ENCODE data around the gene PPL. TPM values are rescaled to one million over a fixed set of nuclear protein-coding genes. Genes with fewer than 3 reads are reported as not detected.

Gene PPL
- total and polyA plus RNA-seq, 7 experiments from 2014 or later: 0.15 to 0.47 TPM; not detected in 5

DNA sequence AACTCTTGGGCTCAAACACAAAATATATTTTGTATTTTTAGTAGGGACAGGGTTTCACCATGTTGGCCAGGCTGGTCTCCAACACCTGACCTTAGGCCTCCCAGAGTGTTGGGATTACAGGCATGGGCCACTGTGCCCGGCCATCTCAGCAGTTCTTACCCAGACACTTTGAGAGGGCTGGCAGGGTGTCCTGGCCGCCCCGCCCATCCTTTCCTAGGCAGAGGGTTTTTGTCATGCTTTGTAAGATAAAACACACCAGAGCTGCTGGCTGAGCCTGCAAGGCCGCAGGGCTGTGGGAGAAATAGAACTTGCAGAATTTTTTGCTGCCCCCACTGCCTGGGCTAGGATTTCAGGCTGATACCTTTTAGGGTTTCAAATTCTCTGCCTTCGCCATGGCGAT lies 8.7 kb downstream of the PPL start:
- peaks cover 0 to 4% (median 0%) of the 10 kb centered on the region in 7 donors for H3K4me1 Mint-ChIP-seq
- ChIA-PET POLR2A (no interaction called here), CTCF (no interaction called here)
- no peak overlapping the region for H3K27ac Mint-ChIP-seq
- peaks cover 0 to 19% (median 5%) of the 10 kb centered on the region in 3 experiments for H3K9me3 ChIP-seq (ENCODE audit: control insufficient read depth in 2 of 3, low read length in 3 of 3)
- ATAC-seq (no peak), DNase-seq (no peak)
- H3K36me3 ChIP-seq (ENCODE audit: control insufficient read depth in 2 of 3, insufficient read depth in 3 of 3, low read length in 3 of 3): no peaks in the 10 kb centered on the region
- H3K27ac ChIP-seq (ENCODE audit: low read depth, low read length): no peak overlapping the region
- H3K4me3 ChIP-seq (ENCODE audit: low read length): no peak overlapping the region
- no peaks in the 10 kb centered on the region for H3K27me3 ChIP-seq (ENCODE audit: control insufficient read depth in 2 of 2, insufficient read depth in 2 of 2, low read length in 2 of 2)
- peaks cover 0 to 11% (median 0%) of the 10 kb centered on the region in 5 donors for H3K27me3 Mint-ChIP-seq
- no peaks in the 10 kb centered on the region for H3K4me1 ChIP-seq (ENCODE audit: control insufficient read depth in 2 of 2, insufficient read depth in 2 of 2, low read length in 2 of 2)
- peaks cover 5 to 24% (median 13%) of the 10 kb centered on the region in 11 donors for H3K9me3 Mint-ChIP-seq
- H3K36me3 Mint-ChIP-seq: peaks cover 0 to 19% (median 5%) of the 10 kb centered on the region in 5 donors
- intact Hi-C loops (cut with micrococcal nuclease): no loop called here
- no peak overlapping the region for H3K4me3 Mint-ChIP-seq

DNA sequence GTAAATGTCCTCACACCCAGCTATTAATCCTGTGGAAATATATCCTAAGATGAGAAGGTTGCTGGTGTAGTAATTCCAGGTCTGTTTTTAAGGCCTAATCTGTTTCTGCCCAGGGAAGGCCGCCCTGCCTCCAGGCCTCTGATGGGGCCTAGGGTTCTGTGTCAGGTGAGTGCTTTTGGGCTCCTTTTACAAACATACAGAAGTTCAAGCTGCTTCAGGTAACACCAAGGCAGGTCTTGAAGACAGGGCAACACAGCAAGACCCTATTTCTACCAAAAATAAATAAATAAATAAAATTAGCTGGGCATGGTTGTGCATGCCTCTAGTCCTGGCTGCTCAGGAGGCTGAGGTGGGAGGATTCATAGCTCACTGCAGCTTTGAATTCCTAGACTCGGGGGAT lies 9.3 kb downstream of the PPL start:
- H3K9me3 ChIP-seq (ENCODE audit: control insufficient read depth in 2 of 3, low read length in 3 of 3): peaks cover 0 to 19% (median 5%) of the 10 kb centered on the region in 3 experiments
- H3K4me3 ChIP-seq (ENCODE audit: low read length): no peak overlapping the region
- H3K27me3 ChIP-seq (ENCODE audit: control insufficient read depth in 2 of 2, insufficient read depth in 2 of 2, low read length in 2 of 2): no peaks in the 10 kb centered on the region
- ATAC-seq (no peak), DNase-seq (no peak)
- ChIA-PET CTCF (no interaction called here), POLR2A (no interaction called here)
- H3K27me3 Mint-ChIP-seq: peaks cover 0 to 11% (median 0%) of the 10 kb centered on the region in 5 donors
- peaks cover 5 to 24% (median 13%) of the 10 kb centered on the region in 11 donors for H3K9me3 Mint-ChIP-seq
- no peaks in the 10 kb centered on the region for H3K4me1 ChIP-seq (ENCODE audit: control insufficient read depth in 2 of 2, insufficient read depth in 2 of 2, low read length in 2 of 2)
- H3K27ac Mint-ChIP-seq: no peak overlapping the region
- peaks cover 0 to 4% (median 0%) of the 10 kb centered on the region in 7 donors for H3K4me1 Mint-ChIP-seq
- H3K36me3 ChIP-seq (ENCODE audit: control insufficient read depth in 2 of 3, insufficient read depth in 3 of 3, low read length in 3 of 3): no peaks in the 10 kb centered on the region
- H3K36me3 Mint-ChIP-seq: peaks cover 0 to 19% (median 5%) of the 10 kb centered on the region in 5 donors
- H3K4me3 Mint-ChIP-seq: no peak overlapping the region
- H3K27ac ChIP-seq (ENCODE audit: low read depth, low read length): no peak overlapping the region
- intact Hi-C loops (cut with micrococcal nuclease): no loop called here

DNA sequence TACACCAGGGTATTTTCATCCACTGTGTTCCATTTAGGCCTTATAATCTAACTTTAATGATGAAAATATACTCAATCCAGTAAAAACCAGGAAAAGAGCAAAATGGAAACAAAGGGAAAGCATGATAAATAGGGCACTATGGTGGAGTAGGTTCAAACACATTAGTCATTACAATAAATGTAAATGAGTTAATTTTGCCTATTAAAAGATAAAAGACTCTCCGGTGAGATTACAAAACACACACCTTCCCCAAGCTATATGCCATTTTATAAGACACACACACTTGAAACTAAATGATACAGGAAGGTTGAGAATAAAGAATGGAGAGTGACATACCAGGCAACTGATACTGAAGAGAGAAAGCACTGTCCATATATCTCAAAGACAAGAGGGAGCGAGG lies 10.0 kb downstream of the PPL start:
- H3K27me3 Mint-ChIP-seq: peaks cover 0 to 11% (median 0%) of the 10 kb centered on the region in 5 donors
- peaks cover 5 to 24% (median 13%) of the 10 kb centered on the region in 11 donors for H3K9me3 Mint-ChIP-seq
- Histone ChIP-seq H3K9me3 (ENCODE audit: control insufficient read depth in 2 of 3, low read length in 3 of 3) (peaks cover 0 to 19% (median 5%) of the 10 kb centered on the region in 3 experiments), H3K27me3 (ENCODE audit: control insufficient read depth in 2 of 2, insufficient read depth in 2 of 2, low read length in 2 of 2) (no peaks in the 10 kb centered on the region), H3K4me3 (ENCODE audit: low read length) (no peak overlapping the region), H3K4me1 (ENCODE audit: control insufficient read depth in 2 of 2, insufficient read depth in 2 of 2, low read length in 2 of 2) (no peaks in the 10 kb centered on the region), H3K36me3 (ENCODE audit: control insufficient read depth in 2 of 3, insufficient read depth in 3 of 3, low read length in 3 of 3) (no peaks in the 10 kb centered on the region), H3K27ac (ENCODE audit: low read depth, low read length) (no peak overlapping the region)
- peaks cover 0 to 4% (median 0%) of the 10 kb centered on the region in 7 donors for H3K4me1 Mint-ChIP-seq
- POLR2A ChIA-PET: no interaction called here
- CTCF ChIA-PET: no interaction called here
- no peak overlapping the region for H3K27ac Mint-ChIP-seq
- ATAC-seq (no peak), DNase-seq (no peak)
- H3K36me3 Mint-ChIP-seq: peaks cover 0 to 19% (median 5%) of the 10 kb centered on the region in 5 donors
- H3K4me3 Mint-ChIP-seq: no peak overlapping the region
- intact Hi-C loops (cut with micrococcal nuclease): no loop called here

DNA sequence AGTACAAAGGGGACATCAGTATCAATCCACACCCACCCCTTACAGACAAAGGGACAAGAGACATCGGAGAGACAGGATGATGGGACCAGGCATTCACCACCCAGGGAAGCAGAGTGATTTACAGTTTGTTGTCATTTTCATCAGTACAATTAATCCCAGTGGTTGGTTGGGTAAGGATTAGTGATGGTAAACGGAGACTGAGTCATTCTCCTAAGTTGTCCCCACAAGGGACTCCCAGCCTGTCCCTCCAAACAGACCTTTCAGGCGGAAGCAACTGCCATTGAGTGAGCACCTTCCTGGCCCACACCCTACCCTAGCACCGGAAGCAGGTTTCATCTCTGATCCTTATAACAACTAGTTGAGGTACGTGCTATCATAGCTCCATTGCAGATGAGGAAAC lies 11.2 kb downstream of the PPL start:
- H3K27ac ChIP-seq (ENCODE audit: low read depth, low read length): no peak overlapping the region
- no peak overlapping the region for H3K27ac Mint-ChIP-seq
- ATAC-seq (no peak), DNase-seq (no peak)
- peaks cover 0 to 5% (median 0%) of the 10 kb centered on the region in 5 donors for H3K27me3 Mint-ChIP-seq
- H3K27me3 ChIP-seq (ENCODE audit: control insufficient read depth in 2 of 2, insufficient read depth in 2 of 2, low read length in 2 of 2): no peaks in the 10 kb centered on the region
- peaks cover 0 to 19% (median 5%) of the 10 kb centered on the region in 5 donors for H3K36me3 Mint-ChIP-seq
- H3K9me3 Mint-ChIP-seq: peaks cover 5 to 24% (median 13%) of the 10 kb centered on the region in 11 donors
- H3K36me3 ChIP-seq (ENCODE audit: control insufficient read depth in 2 of 3, insufficient read depth in 3 of 3, low read length in 3 of 3): no peaks in the 10 kb centered on the region
- intact Hi-C loops (cut with micrococcal nuclease): no loop called here
- no peak overlapping the region for H3K4me3 Mint-ChIP-seq
- no peak overlapping the region for H3K4me3 ChIP-seq (ENCODE audit: low read length)
- ChIA-PET POLR2A (no interaction called here), CTCF (no interaction called here)
- H3K4me1 ChIP-seq (ENCODE audit: control insufficient read depth in 2 of 2, insufficient read depth in 2 of 2, low read length in 2 of 2): no peaks in the 10 kb centered on the region
- H3K9me3 ChIP-seq (ENCODE audit: control insufficient read depth in 2 of 3, low read length in 3 of 3): peaks cover 0 to 19% (median 5%) of the 10 kb centered on the region in 3 experiments
- peaks cover 0 to 4% (median 0%) of the 10 kb centered on the region in 7 donors for H3K4me1 Mint-ChIP-seq

DNA sequence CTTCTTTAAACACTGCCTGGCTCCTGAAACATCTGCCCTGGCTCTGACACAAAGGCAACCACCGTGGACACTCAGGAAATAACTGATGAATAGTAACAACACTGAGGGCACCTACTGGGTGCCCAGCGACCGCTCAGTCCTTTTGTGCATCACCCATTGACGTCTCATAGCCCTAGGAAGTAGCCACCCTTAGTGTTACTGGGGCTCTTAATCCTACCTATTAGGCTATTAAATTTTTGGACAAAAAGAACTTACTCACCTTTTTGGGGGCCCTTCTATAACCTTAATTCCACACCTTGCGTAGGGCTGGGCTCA lies 11.7 kb downstream of the PPL start:
- no peaks in the 10 kb centered on the region for H3K36me3 ChIP-seq (ENCODE audit: control insufficient read depth in 2 of 3, insufficient read depth in 3 of 3, low read length in 3 of 3)
- Mint-ChIP-seq H3K27me3 (peaks cover 0 to 4% (median 0%) of the 10 kb centered on the region in 5 donors), H3K27ac (no peak overlapping the region), H3K4me3 (no peak overlapping the region), H3K36me3 (peaks cover 0 to 19% (median 5%) of the 10 kb centered on the region in 5 donors), H3K4me1 (peaks cover 0 to 4% (median 0%) of the 10 kb centered on the region in 7 donors), H3K9me3 (peaks cover 5 to 24% (median 13%) of the 10 kb centered on the region in 11 donors)
- ATAC-seq: no peak
- intact Hi-C loops (cut with micrococcal nuclease): no loop called here
- DNase-seq: no peak
- no peak overlapping the region for H3K27ac ChIP-seq (ENCODE audit: low read depth, low read length)
- no peaks in the 10 kb centered on the region for H3K27me3 ChIP-seq (ENCODE audit: control insufficient read depth in 2 of 2, insufficient read depth in 2 of 2, low read length in 2 of 2)
- H3K4me1 ChIP-seq (ENCODE audit: control insufficient read depth in 2 of 2, insufficient read depth in 2 of 2, low read length in 2 of 2): no peaks in the 10 kb centered on the region
- CTCF ChIA-PET: no interaction called here
- no peak overlapping the region for H3K4me3 ChIP-seq (ENCODE audit: low read length)
- H3K9me3 ChIP-seq (ENCODE audit: control insufficient read depth in 2 of 3, low read length in 3 of 3): peaks cover 0 to 19% (median 5%) of the 10 kb centered on the region in 3 experiments
- POLR2A ChIA-PET: no interaction called here

- Mint-ChIP-seq H3K9me3 (peaks cover 5 to 24% (median 13%) of the 10 kb centered on the region in 11 donors), H3K27me3 (peaks cover 0 to 4% (median 0%) of the 10 kb centered on the region in 5 donors), H3K4me3 (no peak overlapping the region), H3K36me3 (peaks cover 0 to 19% (median 5%) of the 10 kb centered on the region in 5 donors), H3K4me1 (peaks cover 0 to 4% (median 0%) of the 10 kb centered on the region in 7 donors), H3K27ac (no peak overlapping the region)
- Histone ChIP-seq H3K9me3 (ENCODE audit: control insufficient read depth in 2 of 3, low read length in 3 of 3) (peaks cover 0 to 19% (median 5%) of the 10 kb centered on the region in 3 experiments), H3K27me3 (ENCODE audit: control insufficient read depth in 2 of 2, insufficient read depth in 2 of 2, low read length in 2 of 2) (no peaks in the 10 kb centered on the region), H3K4me3 (ENCODE audit: low read length) (no peak overlapping the region), H3K36me3 (ENCODE audit: control insufficient read depth in 2 of 3, insufficient read depth in 3 of 3, low read length in 3 of 3) (no peaks in the 10 kb centered on the region), H3K4me1 (ENCODE audit: control insufficient read depth in 2 of 2, insufficient read depth in 2 of 2, low read length in 2 of 2) (no peaks in the 10 kb centered on the region), H3K27ac (ENCODE audit: low read depth, low read length) (no peak overlapping the region)
- POLR2A ChIA-PET: no interaction called here
- no peak for DNase-seq
- no peak for ATAC-seq
- intact Hi-C loops (cut with micrococcal nuclease): no loop called here
- CTCF ChIA-PET: no interaction called here
Observed at GRCh38 chr16:4924593-4925292, 12.2 kb downstream of the PPL start.

DNA sequence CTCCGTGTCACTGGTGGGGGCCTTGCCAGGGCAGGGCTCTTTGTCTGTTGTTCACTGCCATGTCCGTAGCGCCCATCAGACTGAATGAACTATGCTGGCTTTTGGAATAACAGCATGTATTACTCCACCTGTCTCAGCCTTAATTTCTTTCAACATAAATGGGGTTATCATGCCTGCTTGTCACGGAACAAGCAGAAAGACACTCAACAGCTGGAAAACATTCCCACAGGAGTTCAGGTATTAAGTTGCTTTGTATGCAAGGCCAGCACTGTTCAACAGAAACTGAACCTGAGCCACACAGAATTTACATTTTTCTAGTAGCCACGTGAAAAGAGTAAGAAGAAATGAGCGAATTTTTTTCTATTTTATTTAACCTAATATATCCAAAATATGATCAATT lies 13.1 kb downstream of the PPL start:
- Histone ChIP-seq H3K4me1 (ENCODE audit: control insufficient read depth in 2 of 2, insufficient read depth in 2 of 2, low read length in 2 of 2) (no peaks in the 10 kb centered on the region), H3K4me3 (ENCODE audit: low read length) (no peak overlapping the region), H3K27me3 (ENCODE audit: control insufficient read depth in 2 of 2, insufficient read depth in 2 of 2, low read length in 2 of 2) (no peaks in the 10 kb centered on the region), H3K9me3 (ENCODE audit: control insufficient read depth in 2 of 3, low read length in 3 of 3) (peaks cover 0 to 19% (median 5%) of the 10 kb centered on the region in 3 experiments), H3K27ac (ENCODE audit: low read depth, low read length) (no peak overlapping the region), H3K36me3 (ENCODE audit: control insufficient read depth in 2 of 3, insufficient read depth in 3 of 3, low read length in 3 of 3) (no peaks in the 10 kb centered on the region)
- intact Hi-C loops (cut with micrococcal nuclease): no loop called here
- Mint-ChIP-seq H3K4me3 (no peak overlapping the region), H3K4me1 (peaks cover 0 to 2% (median 0%) of the 10 kb centered on the region in 7 donors), H3K36me3 (peaks cover 0 to 12% (median 5%) of the 10 kb centered on the region in 5 donors), H3K9me3 (peaks cover 5 to 24% (median 13%) of the 10 kb centered on the region in 11 donors), H3K27me3 (peaks cover 0 to 4% (median 0%) of the 10 kb centered on the region in 5 donors), H3K27ac (no peak overlapping the region)
- no peak for DNase-seq
- ATAC-seq: no peak
- CTCF ChIA-PET: no interaction called here
- POLR2A ChIA-PET: no interaction called here
